ENCODE measurements around the gene GMNN.

- TF ChIP-seq POLR2A (IDR thresholded peaks at IDR 0.05) (no peak), CTCF (IDR thresholded peaks at IDR 0.05) (no peak)
Observed at GRCh38 chr6:24734166-24734565, 40.6 kb upstream of the GMNN start.
